Stimulated activated naive B cell treated with anti-CD40 and anti-IgM and Interleukin-4, amounts not matched to agents 10 μg/mL and 1 μg/mL and 100 μg/mL, for 72 hours (primary cell): ENCODE results near the gene FILIP1.
A peak's percentile ranks its signal among the peaks of the same experiment; 100 is the strongest.

Source experiments
- ATAC-seq, 2 donors: fragments of 150-1000 bp; cut with Tn5 transposase; replicated peaks; 2 replicates each; pipeline ENCODE4 v1.10.0; 2021; ENCODE audit warnings: moderate library complexity in 1 of 2
- DNase-seq: peaks from one replicate; pipeline ENCODE4 v3.0.0; 2021
- H3K27ac Mint-ChIP-seq: one replicate; pipeline ENCODE4 v1.8.0; 2022; ENCODE audit warnings: mild to moderate bottlenecking, mixed read lengths
- H3K27me3 Mint-ChIP-seq, 2 donors: one replicate each; pipeline ENCODE4 v1.8.0; 2022; ENCODE audit warnings: mixed read lengths in 2 of 2
- H3K36me3 Mint-ChIP-seq, 2 donors: one replicate each; pipeline ENCODE4 v1.8.0; 2022; ENCODE audit warnings: mixed read lengths in 2 of 2, mild to moderate bottlenecking in 1 of 2
- H3K4me1 Mint-ChIP-seq, 2 donors: one replicate each; pipeline ENCODE4 v1.8.0; 2022; ENCODE audit warnings: mixed read lengths in 2 of 2, mild to moderate bottlenecking in 1 of 2
- H3K4me3 Mint-ChIP-seq, 2 donors: one replicate each; pipeline ENCODE4 v1.8.0; 2022; ENCODE audit warnings: mild to moderate bottlenecking in 2 of 2, mixed read lengths in 2 of 2, moderate library complexity in 1 of 2
- H3K9me3 Mint-ChIP-seq, 2 donors: one replicate each; pipeline ENCODE4 v1.8.0; 2022; ENCODE audit warnings: mixed read lengths in 2 of 2, mild to moderate bottlenecking in 1 of 2

FILIP1 gene

GRCh38 chr6:75317503-75318206 is 175.9 kb downstream of the FILIP1 start:
- no peaks in the 10 kb centered on the region for H3K9me3 Mint-ChIP-seq
- H3K27me3 Mint-ChIP-seq: peaks cover 30 to 35% of the 10 kb centered on the region in 2 donors
- H3K4me3 Mint-ChIP-seq: no peak overlapping the region
- DNase-seq (no peak), ATAC-seq (no peak)
- no peaks in the 10 kb centered on the region for H3K36me3 Mint-ChIP-seq
- no peaks in the 10 kb centered on the region for H3K4me1 Mint-ChIP-seq
- H3K27ac Mint-ChIP-seq: no peak overlapping the region

- DNase-seq (no peak), ATAC-seq (no peak)
- Mint-ChIP-seq H3K4me1 (no peaks in the 10 kb centered on the region), H3K27me3 (peaks cover 36 to 42% of the 10 kb centered on the region in 2 donors), H3K36me3 (no peaks in the 10 kb centered on the region), H3K9me3 (no peaks in the 10 kb centered on the region), H3K4me3 (no peak overlapping the region), H3K27ac (no peak overlapping the region)
Measured at GRCh38 chr6:75315978-75316377, 177.6 kb downstream of the FILIP1 start.

GRCh38 chr6:75308250-75308988 is 185.2 kb downstream of the FILIP1 start:
- no peak overlapping the region for H3K27ac Mint-ChIP-seq
- no peaks in the 10 kb centered on the region for H3K9me3 Mint-ChIP-seq
- ATAC-seq: no peak
- peaks cover 23 to 29% of the 10 kb centered on the region in 2 donors for H3K27me3 Mint-ChIP-seq
- H3K36me3 Mint-ChIP-seq: no peaks in the 10 kb centered on the region
- no peak for DNase-seq
- H3K4me1 Mint-ChIP-seq: no peaks in the 10 kb centered on the region
- no peak overlapping the region for H3K4me3 Mint-ChIP-seq

- H3K27me3 Mint-ChIP-seq: peaks cover 17 to 24% of the 10 kb centered on the region in 2 donors
- no peaks in the 10 kb centered on the region for H3K9me3 Mint-ChIP-seq
- H3K4me3 Mint-ChIP-seq: no peak overlapping the region
- ATAC-seq: no peak
- no peaks in the 10 kb centered on the region for H3K36me3 Mint-ChIP-seq
- no peaks in the 10 kb centered on the region for H3K4me1 Mint-ChIP-seq
- no peak overlapping the region for H3K27ac Mint-ChIP-seq
- no peak for DNase-seq
Measured at GRCh38 chr6:75307364-75308004, 186.1 kb downstream of the FILIP1 start.

- H3K27ac Mint-ChIP-seq: no peak overlapping the region
- H3K4me1 Mint-ChIP-seq: no peaks in the 10 kb centered on the region
- no peaks in the 10 kb centered on the region for H3K36me3 Mint-ChIP-seq
- H3K4me3 Mint-ChIP-seq: no peak overlapping the region
- H3K27me3 Mint-ChIP-seq: peaks cover 12 to 19% of the 10 kb centered on the region in 2 donors
- ATAC-seq (no peak), DNase-seq (no peak)
- no peaks in the 10 kb centered on the region for H3K9me3 Mint-ChIP-seq
Measured at GRCh38 chr6:75306064-75306463, 187.5 kb downstream of the FILIP1 start.

- Mint-ChIP-seq H3K36me3 (no peaks in the 10 kb centered on the region), H3K27me3 (peaks cover 12 to 19% of the 10 kb centered on the region in 2 donors), H3K9me3 (no peaks in the 10 kb centered on the region), H3K27ac (no peak overlapping the region), H3K4me3 (no peak overlapping the region), H3K4me1 (peaks cover 0 to 2% of the 10 kb centered on the region in 2 donors)
- DNase-seq (no peak), ATAC-seq (no peak)
Measured at GRCh38 chr6:75305573-75305972, 188.0 kb downstream of the FILIP1 start.

GRCh38 chr6:75302280-75302679 is 191.3 kb downstream of the FILIP1 start:
- DNase-seq: no peak
- Mint-ChIP-seq H3K27me3 (peaks cover 12 to 19% of the 10 kb centered on the region in 2 donors), H3K4me1 (peaks cover 0 to 7% of the 10 kb centered on the region in 2 donors), H3K27ac (no peak overlapping the region), H3K9me3 (no peaks in the 10 kb centered on the region), H3K36me3 (no peaks in the 10 kb centered on the region), H3K4me3 (no peak overlapping the region)
- ATAC-seq: no peak

GRCh38 chr6:75301537-75301936 is 192.1 kb downstream of the FILIP1 start:
- no peaks in the 10 kb centered on the region for H3K36me3 Mint-ChIP-seq
- no peak for ATAC-seq
- H3K9me3 Mint-ChIP-seq: no peaks in the 10 kb centered on the region
- H3K27ac Mint-ChIP-seq: no peak overlapping the region
- H3K4me3 Mint-ChIP-seq: no peak overlapping the region
- no peak for DNase-seq
- peaks cover 0 to 7% of the 10 kb centered on the region in 2 donors for H3K4me1 Mint-ChIP-seq
- H3K27me3 Mint-ChIP-seq: peaks cover 12 to 14% of the 10 kb centered on the region in 2 donors

GRCh38 chr6:75301088-75301487 is 192.5 kb downstream of the FILIP1 start:
- H3K27ac Mint-ChIP-seq: no peak overlapping the region
- DNase-seq: no peak
- no peak for ATAC-seq
- H3K9me3 Mint-ChIP-seq: no peaks in the 10 kb centered on the region
- H3K4me1 Mint-ChIP-seq: peaks cover 0 to 7% of the 10 kb centered on the region in 2 donors
- no peaks in the 10 kb centered on the region for H3K36me3 Mint-ChIP-seq
- H3K4me3 Mint-ChIP-seq: no peak overlapping the region
- H3K27me3 Mint-ChIP-seq: peaks cover 11 to 12% of the 10 kb centered on the region in 2 donors

- peaks cover 0 to 7% of the 10 kb centered on the region in 2 donors for H3K4me1 Mint-ChIP-seq
- ATAC-seq (no peak), DNase-seq (no peak)
- no peaks in the 10 kb centered on the region for H3K9me3 Mint-ChIP-seq
- H3K36me3 Mint-ChIP-seq: no peaks in the 10 kb centered on the region
- H3K4me3 Mint-ChIP-seq: no peak overlapping the region
- peaks cover 11 to 12% of the 10 kb centered on the region in 2 donors for H3K27me3 Mint-ChIP-seq
- H3K27ac Mint-ChIP-seq: no peak overlapping the region
Measured at GRCh38 chr6:75300531-75300855, 193.1 kb downstream of the FILIP1 start.

GRCh38 chr6:75299801-75300530 is 193.6 kb downstream of the FILIP1 start:
- Mint-ChIP-seq H3K4me3 (no peak overlapping the region), H3K27ac (no peak overlapping the region), H3K27me3 (peaks cover 8% of the 10 kb centered on the region in 2 donors), H3K9me3 (no peaks in the 10 kb centered on the region), H3K36me3 (no peaks in the 10 kb centered on the region), H3K4me1 (peaks cover 0 to 7% of the 10 kb centered on the region in 2 donors)
- ATAC-seq (no peak), DNase-seq (no peak)

GRCh38 chr6:75296811-75297779 is 196.5 kb downstream of the FILIP1 start:
- H3K27me3 Mint-ChIP-seq: no peaks in the 10 kb centered on the region
- peaks cover 0 to 7% of the 10 kb centered on the region in 2 donors for H3K4me1 Mint-ChIP-seq
- no peak overlapping the region for H3K27ac Mint-ChIP-seq
- H3K36me3 Mint-ChIP-seq: no peaks in the 10 kb centered on the region
- no peak overlapping the region for H3K4me3 Mint-ChIP-seq
- DNase-seq (no peak), ATAC-seq (peak; percentile 49 to 57)
- H3K9me3 Mint-ChIP-seq: no peaks in the 10 kb centered on the region

- H3K27ac Mint-ChIP-seq: no peak overlapping the region
- no peak for DNase-seq
Measured at GRCh38 chr6:75292555-75292954, 201.0 kb downstream of the FILIP1 start.

More at GRCh38 chr6:75292555-75292954, 201.0 kb downstream of the FILIP1 start:
- ATAC-seq: no peak
- peaks cover 2 to 8% of the 10 kb centered on the region in 2 donors for H3K4me1 Mint-ChIP-seq
- peaks cover 10 to 11% of the 10 kb centered on the region in 2 donors for H3K36me3 Mint-ChIP-seq
- no peaks in the 10 kb centered on the region for H3K27me3 Mint-ChIP-seq
- no peak overlapping the region for H3K4me3 Mint-ChIP-seq
- no peaks in the 10 kb centered on the region for H3K9me3 Mint-ChIP-seq
